KOPT-K1 (cell line): ENCODE data around the gene PVR.
"Not testable (repeated sequence)": the region's sequence is repeated elsewhere in the genome, so short reads cannot be mapped to it uniquely, and the experiment has no call there.

Source experiments
- H3K27ac ChIP-seq: fragments of 200-600 bp; sonication (generic); 2 replicates; pipeline ENCODE4 v1.5.1; 2016; ENCODE audit warnings: antibody characterized with exemption, mild to moderate bottlenecking, low read depth, low read length; ENCODE audit not compliant: poor library complexity, severe bottlenecking
- H3K36me3 ChIP-seq: fragments of 200-600 bp; sonication (generic); 2 replicates; pipeline ENCODE4 v1.5.1; 2017; ENCODE audit warnings: antibody characterized with exemption, mild to moderate bottlenecking, low read length, moderate library complexity; ENCODE audit not compliant: insufficient read depth
- H3K9me3 ChIP-seq: fragments of 200-600 bp; sonication (generic); 2 replicates; pipeline ENCODE4 v1.5.1; 2017; ENCODE audit warnings: antibody characterized with exemption, low read length, mild to moderate bottlenecking; ENCODE audit not compliant: insufficient read depth, poor library complexity, severe bottlenecking

The PVR gene

GRCh38 chr19:44668985-44669764, 25.5 kb downstream of the PVR start:
- Histone ChIP-seq H3K27ac (no peak overlapping the region), H3K36me3 (no peaks in the 10 kb centered on the region), H3K9me3 (no peaks in the 10 kb centered on the region)

DNA sequence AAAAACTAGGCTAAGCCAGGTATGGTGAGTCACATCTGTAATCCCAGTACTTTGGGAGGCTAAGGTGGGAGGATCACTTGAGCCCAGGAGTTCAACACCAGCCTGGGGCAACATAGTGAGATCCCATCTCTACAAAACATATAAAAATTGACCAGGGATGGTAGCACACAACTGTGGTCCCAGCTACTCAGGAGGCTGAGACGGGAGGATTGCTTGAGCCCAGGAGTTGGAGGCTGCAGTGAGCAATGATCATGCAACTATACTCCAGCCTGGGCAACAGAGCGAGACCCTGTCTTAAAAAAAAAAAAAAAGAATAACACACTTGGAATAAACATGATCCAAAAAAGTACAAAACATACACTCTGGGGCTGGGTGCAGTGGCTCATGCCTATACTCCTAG, 26.3 kb downstream of the PVR start:
- H3K9me3 ChIP-seq, H3K36me3 ChIP-seq, H3K27ac ChIP-seq: not testable (repeated sequence)

- H3K36me3 ChIP-seq: no peaks in the 10 kb centered on the region
- no peak within 1 kb of the TSS for H3K27ac ChIP-seq
- no peaks in the 10 kb centered on the region for H3K9me3 ChIP-seq
These were observed 27.7 kb downstream of the PVR start, which contains the start of gene CEACAM19 for GRCh38 chr19:44671400-44671799. Gene CEACAM19 (plus strand): TSS chr19:44671482. CDS start chr19:44671932, 450 bp downstream.

DNA sequence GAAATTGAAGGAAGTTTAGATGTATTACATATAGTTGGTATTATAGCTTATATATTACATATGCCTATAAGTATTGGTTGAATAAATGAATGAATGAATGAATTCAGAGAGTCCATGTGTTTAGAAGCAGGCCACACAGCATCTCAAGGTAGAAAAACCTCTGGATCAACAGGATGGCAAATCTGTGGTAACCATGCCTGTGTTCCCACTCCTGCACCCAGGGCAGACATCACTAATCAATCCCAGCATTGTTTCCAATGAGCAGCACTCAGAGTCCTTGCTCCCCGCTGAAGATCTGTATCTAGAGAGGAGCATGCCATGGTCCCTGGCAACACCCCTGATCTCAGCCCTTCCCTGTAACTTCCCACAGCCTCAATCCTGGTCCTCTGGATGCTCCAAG, 28.5 kb downstream of the PVR start:
- H3K27ac ChIP-seq: no peak overlapping the region
- H3K36me3 ChIP-seq: no peaks in the 10 kb centered on the region
- no peaks in the 10 kb centered on the region for H3K9me3 ChIP-seq

DNA sequence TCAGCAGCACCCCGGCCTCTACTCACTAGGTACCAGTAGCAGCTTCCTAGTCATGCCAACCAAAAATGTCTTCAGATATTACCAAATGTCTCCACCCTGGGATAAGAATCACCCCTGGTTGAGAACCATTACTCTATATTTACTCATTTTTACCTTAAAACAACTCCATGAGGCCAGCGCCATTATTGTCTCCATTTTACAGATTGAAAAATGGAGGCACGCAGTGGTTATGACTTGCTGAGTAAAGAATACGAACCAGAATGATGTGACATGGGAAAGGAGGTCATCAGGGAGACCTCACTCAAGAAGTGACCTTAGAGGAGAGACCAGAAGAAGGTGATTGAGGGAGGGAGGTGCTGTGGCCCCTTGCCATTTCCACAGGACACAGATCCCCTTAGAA, 29.8 kb downstream of the PVR start:
- no peaks in the 10 kb centered on the region for H3K36me3 ChIP-seq
- no peaks in the 10 kb centered on the region for H3K9me3 ChIP-seq
- no peak overlapping the region for H3K27ac ChIP-seq

GRCh38 chr19:44675521-44675920, 31.8 kb downstream of the PVR start:
- no peak overlapping the region for H3K27ac ChIP-seq
- no peaks in the 10 kb centered on the region for H3K9me3 ChIP-seq

GRCh38 chr19:44677019-44677811, 33.5 kb downstream of the PVR start:
- H3K9me3 ChIP-seq: no peaks in the 10 kb centered on the region
- no peak overlapping the region for H3K27ac ChIP-seq
- no peaks in the 10 kb centered on the region for H3K36me3 ChIP-seq

More at GRCh38 chr19:44675521-44675920, 31.8 kb downstream of the PVR start:
- no peaks in the 10 kb centered on the region for H3K36me3 ChIP-seq

DNA sequence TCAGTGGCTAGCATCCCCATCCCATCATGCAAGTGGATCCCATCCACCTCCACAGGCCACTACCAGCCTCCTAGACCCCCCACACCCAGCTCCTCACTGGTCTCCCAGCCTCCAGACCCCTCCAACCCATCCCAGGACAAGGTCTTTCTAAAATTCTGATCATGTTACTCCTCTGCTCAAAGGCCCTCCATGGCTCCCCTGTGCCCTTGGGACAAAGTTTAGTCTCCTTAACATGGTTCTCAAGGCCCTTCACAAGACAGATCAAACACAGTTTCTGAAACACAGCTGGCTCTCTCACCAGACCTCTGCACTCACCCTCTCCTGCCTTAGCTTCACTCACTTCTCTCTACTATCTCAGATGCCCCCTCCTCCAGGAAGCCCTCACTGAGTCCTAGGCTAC, 36.8 kb downstream of the PVR start:
- no peaks in the 10 kb centered on the region for H3K36me3 ChIP-seq
- H3K27ac ChIP-seq: no peak overlapping the region
- H3K9me3 ChIP-seq: no peaks in the 10 kb centered on the region

DNA sequence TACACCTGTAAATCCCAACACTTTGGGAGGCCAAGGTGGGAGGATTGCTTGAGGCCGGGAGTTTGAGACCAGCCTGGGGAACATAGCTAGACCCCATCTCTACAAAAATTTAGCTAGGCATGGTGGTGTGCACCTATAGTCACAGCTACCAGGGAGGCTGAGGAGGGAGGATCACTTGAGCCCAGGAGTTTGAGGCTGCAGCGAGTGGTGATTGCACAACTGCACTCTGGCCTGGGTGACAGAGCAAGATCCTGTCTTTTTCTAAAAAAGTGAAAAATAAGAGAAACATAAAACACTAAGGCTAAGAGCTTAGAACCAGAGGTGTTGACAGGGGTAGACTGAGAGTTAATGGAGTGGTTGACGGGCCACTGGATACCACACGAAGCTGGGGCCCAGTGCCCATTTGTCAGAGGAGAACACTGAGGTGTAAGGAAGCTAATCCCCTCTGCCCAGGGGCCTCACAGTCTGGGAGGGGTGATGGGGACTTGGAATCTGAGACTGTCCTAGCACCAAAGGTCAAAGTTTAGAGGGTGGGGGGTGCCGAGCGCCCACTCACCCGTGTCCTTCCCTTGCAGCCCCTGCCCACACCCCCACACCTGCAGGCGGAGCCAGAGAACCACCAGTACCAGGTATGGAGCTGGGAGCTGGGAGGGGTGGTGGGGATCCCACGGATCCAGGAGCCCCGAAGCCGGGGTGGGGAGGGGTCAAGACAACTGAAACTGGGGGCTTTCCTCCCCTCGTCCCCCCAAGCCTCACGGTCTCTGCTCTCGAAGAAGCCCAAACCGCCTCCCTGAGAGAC, 38.5 kb downstream of the PVR start:
- H3K36me3 ChIP-seq: no peaks in the 10 kb centered on the region
- H3K9me3 ChIP-seq: no peaks in the 10 kb centered on the region
- no peak overlapping the region for H3K27ac ChIP-seq

- no peaks in the 10 kb centered on the region for H3K36me3 ChIP-seq
- no peak overlapping the region for H3K27ac ChIP-seq
- H3K9me3 ChIP-seq: no peaks in the 10 kb centered on the region
These were observed 39.1 kb downstream of the PVR start for GRCh38 chr19:44682807-44683206.

DNA sequence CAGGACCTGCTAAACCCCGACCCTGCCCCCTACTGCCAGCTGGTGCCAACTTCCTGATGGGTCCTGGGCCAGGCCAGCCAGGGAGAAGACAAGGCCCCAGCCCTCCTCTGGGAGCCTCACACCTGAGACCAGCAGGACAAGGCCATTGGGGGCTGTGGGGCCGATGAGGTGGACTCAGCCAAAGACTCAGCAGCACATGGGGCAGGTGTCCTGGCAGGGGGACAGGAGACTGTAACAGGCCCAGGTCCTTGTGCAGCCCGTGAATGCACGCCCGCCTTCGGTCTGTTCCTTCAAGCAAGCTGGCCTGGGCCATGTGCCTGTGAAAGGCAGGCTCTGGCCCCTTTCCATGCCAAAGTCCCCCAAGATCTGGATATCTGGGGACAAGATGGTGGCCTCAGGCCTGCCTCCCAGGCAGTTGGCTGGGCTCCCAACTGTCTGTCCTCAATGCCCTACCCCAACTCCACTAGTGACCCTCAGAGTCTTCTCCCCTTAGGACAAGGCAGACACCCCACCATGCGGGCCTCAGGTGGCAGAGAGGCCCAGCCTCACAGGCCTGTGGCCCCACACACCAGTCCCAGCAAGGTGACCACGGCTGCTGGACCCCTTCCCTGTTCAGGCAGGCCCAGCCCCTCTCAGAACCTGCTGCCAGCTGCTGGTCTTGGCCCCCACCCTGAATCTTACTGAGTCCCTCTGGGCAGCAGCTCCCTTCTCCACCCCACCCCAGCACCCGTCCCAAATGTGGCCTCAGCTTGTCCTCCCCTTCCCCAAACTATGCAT, 39.9 kb downstream of the PVR start:
- H3K27ac ChIP-seq: no peak overlapping the region
- H3K9me3 ChIP-seq: no peaks in the 10 kb centered on the region
- H3K36me3 ChIP-seq: no peaks in the 10 kb centered on the region

- not testable (repeated sequence) for H3K27ac ChIP-seq, H3K36me3 ChIP-seq, H3K9me3 ChIP-seq
These were observed 40.7 kb downstream of the PVR start for GRCh38 chr19:44684396-44684795.

DNA sequence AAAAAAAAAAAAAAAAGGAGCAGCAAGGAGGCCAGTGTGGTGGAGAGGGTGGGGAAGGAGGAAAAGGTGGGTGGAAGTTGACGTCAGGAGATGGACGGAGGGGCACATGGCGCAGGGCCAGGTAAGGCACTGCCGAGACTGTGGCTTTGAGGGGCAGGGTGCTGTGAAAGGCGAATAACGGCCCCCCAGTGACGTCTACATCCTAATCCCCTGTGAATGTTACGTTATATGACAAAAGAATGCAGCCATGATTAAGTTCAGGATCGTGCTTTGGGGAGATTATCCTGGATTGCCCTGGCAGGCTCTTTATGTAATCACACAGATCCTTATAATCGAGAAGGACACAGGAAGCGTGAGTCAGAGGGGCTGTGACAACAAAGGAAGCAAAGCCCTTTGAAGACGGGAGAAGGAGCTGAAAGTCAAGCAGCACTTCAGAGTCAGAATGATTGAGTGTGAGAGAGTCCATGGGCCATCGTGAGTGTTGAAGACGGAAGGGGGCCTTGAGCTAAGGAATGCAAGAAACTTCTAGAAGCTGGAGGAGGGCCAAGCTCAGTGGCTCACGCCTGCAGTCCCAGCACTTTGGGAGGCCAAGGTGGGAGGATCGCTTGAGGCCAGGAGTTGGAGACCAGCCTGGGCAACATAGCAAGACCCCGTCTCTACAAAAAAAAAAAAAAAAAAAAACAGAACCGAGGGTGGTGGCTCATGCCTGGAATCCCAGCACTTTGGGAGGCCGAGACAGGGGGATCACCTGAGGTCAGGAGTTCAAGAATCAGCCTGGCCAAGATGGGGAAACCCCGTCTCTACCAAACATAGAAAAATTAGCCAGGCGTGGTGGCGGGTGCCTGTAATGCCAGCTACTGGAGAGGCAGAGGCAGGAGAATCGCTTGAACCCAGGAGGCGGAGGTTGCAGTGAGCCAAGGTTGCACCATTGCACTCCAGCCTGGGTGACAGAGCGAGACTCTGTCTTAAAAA, 41.5 kb downstream of the PVR start:
- no peaks in the 10 kb centered on the region for H3K9me3 ChIP-seq
- no peak overlapping the region for H3K27ac ChIP-seq
- no peaks in the 10 kb centered on the region for H3K36me3 ChIP-seq

DNA sequence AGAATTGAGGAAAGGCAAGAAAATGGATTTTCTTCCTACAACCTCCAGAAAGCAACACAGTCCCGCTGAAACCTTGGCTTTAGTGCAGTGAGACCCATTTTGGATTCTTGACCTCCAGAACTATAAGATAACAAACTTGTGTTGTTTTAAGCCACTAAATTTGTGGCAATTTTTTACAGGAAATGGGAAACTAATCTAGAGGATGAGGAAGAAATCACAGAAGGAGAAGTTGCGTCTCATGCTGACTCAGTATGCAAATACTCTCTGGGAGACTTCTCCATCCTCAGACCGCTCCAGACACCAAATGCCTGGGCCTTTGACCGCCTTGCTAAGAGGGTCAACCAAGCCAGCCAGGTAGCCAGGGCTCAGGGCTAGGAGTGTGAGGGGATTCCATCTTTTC, 42.2 kb downstream of the PVR start:
- Histone ChIP-seq H3K36me3 (no peaks in the 10 kb centered on the region), H3K27ac (no peak overlapping the region), H3K9me3 (no peaks in the 10 kb centered on the region)
